Raji (cell line): ENCODE measurements around the gene CWC27.

Source experiments
- POLR2A ChIP-seq: IDR thresholded peaks from 2 replicates; pipeline ENCODE4 v1.6.1; 2011; ENCODE audit warnings: low read depth, low read length, control low read depth; ENCODE audit not compliant: insufficient read depth

Gene CWC27

DNA sequence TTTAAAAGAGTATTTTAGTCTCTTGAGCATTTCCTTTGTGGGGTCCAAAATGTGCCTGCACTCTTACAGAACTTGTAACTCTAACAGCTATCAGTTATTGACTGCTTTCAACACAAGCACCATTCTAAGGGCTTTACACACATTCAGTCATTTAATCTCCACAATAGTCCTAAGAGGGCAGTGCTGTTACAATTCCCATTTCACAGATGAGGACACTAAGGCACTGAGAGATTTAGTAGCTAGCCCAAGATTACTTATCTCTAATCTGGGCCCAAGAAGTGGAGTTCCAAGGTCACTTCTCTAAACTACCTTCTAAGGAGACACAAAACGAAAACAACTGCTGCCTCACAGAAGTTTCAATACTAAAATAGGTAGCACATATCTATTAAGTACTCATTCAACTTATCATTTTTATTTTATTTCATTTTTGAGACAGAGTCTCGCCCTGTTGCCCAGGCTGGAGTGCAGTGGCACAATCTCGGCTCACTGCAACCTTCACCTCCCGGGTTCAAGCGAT lies 275.2 kb downstream of the CWC27 start:
- no peak for TF ChIP-seq POLR2A

DNA sequence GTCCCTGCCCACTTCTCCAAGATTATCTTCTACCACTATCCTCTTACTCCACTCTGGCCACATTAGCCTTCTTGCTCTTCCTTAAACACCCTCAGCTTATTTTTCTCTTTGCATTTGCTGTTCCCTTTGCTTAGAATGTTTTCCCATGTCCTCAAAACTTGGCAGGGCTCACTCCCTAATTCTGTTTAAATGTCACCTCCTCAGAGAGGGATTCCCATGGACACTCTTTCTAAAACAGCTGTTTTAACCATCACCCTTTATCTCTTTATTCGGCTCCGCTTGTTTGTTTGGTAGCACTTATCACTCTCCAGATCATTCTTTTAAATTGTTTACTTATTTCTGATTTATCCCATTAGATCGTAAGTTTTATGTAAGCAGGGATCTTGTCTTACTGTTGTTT lies 278.5 kb downstream of the CWC27 start:
- no peak for TF ChIP-seq POLR2A

DNA sequence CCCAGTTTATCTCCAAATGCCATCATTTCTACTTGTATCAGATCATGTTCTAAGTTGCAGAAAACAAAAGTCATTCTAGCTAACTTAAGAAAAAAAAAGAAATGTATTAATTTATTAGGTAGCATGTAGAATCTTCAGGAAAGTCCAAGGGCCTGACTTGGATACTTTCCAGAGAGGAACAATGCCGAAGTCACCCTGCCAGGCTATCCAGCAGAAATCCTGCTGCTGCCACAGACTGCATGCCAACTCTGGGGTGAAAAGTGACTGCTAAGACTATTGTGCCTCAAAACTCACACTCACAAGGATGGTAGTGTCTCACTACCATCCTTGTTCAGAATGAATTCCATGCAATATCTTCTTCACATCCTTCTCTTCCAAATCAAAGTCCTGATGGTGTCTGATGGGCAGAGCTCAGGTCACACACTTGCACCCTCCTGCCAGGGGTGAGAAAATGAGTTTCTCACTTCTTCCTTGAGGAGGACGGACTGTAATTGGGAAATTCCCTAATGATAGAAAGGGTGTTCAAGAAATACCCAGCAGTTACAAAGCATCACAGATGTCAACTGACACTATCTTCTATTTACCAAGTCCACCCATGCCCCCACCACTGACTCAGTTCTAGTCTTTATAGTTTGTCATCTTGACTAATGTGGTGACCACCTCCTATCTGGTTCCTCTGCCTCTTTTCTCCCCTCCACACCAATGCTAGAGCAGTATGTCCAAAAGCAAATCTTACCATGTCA lies 279.4 kb downstream of the CWC27 start:
- TF ChIP-seq POLR2A = no peak

DNA sequence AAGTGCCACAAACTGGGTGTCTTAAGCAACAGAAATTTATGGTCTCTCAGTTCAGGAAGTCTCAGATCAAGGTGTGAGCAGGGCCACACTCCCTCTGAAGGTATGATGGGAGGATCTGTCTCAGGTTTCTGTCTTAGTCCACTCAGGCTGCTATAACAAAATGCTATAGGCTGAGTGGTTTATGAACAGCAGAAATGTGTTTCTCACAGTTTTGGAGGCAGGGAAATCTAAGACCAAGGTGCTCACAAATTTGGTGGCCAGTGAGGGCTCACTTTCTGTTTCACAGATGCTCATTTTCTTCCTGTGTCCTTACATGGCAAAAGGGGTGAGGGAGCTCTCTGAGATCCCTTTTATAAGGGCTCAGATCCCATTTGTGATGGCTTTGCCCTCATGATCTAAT lies 281.4 kb downstream of the CWC27 start:
- no peak for TF ChIP-seq POLR2A

DNA sequence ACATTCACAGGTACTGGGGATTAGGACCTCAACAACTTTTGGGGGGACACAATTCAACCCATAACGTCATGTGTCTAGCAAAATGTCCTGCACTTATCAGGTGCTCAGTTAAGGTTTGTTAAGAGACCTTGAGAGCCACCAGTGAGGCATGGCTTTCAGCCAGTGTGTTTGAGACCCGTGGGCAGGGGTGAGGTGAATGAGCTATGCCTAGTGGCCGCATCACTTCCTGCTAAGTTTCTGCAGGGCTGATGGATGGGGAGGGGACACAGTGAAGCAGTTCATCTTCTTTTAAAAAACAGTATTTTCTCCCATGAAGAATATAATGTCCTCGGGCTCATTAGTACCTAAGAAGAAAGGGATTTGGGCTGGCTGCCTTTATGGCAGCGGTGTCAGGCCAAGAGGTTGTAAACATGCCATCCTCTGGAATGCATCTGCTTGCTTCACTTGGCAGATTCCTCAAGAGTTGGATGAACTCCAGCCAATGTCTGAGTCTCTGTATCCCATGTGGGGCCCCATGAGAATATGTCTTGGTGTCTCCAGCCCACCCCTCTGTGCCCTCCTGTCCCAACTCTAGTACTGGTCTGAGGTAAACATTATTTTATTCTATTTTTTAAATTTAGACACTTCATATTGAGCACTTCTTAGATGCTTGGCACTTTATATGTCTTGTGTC lies 282.2 kb downstream of the CWC27 start:
- no peak for TF ChIP-seq POLR2A

DNA sequence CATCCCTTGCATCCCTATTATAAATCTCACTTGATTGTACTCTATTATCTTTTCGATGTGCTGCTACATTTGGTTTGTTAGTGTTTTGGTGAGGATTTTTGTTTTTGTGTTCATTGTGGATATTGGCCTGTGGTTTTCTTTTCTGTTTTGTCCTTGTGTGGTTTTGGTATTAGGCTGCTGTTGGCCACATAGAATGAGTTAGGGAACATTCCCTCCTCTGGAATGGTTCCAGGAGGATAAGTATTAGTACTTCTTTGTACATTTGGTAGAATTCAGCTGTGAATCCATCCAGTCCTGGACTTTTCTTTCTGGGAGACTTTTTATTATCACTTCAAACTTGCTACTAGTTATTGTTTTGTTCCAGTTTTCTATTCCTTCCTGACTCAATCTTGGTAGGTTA lies 287.2 kb downstream of the CWC27 start:
- TF ChIP-seq POLR2A = no peak

DNA sequence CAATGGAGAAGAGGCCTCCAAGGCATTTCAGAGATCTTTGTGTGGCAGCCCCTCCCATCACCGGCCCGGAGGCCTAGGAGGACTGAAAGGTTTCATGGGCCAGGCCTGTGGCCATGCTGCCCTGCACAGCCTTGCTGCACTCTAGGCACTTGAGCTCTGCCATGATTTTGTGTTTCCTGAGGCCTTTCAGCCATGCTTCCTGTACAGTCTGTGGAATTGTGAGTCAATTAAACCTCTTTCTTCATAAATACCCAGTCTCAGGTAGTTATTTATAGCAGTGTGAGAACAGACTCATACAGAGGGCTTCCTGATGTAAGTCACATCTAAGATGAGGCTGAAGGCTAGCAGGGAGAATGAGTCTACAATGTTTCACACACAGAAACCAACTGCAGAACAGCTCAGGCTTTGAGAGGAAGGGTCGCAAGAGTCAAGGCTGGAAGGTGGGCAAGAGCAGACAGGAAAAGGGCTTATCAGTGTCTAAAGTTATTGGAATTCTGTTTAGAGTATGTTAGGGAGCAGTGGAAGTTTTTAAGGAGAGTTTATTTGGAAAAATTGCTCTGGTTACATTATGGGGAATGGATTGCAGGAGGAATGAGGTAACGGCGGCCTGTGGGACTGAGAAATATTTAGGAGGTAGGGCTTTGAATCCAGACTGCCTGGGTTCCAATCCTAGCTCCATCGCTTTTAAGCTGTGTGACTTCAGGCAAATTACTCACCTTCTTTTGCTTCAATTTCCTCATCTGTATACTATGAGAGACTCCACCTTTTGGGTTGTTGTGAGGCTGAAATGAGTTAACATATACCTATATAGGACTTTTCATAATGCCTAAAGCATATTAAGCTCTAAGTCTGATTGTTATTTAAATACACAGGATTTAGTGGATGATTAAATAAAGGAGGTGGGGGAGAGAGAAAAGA lies 291.2 kb downstream of the CWC27 start:
- TF ChIP-seq POLR2A = no peak

DNA sequence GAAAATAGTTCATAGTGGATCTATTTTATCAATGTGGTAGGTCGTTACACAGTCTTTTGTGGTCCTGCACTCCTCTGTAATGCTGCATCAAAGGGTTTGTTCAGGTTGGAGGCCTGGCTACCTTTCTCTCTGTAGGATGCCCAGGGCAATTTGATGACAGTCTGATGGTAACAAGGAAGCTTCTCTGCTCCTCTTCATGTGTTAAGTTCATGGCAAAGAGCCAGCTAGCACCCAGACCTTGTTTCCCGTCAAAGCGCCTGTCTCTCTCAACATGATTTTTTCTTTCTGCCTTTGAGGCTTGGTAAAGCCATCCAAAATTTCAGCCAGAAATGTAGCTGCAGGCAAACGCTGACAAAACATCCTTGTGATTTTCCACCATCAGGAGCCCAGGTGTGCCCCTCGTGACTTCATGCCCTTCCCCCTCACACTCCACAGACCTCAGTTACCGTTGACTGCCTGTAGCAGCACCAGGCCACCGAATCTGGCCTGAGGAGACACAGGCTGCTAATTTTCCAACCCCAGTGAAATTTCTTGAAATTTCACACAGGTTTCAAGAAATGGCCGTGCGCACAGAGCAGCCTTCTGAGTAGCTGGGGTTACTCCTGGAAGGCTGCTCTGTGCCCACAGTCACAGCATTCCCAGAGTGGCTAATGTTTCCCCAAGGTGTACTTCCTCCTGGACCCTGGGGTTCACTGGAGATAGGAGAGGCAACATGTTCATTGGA lies 292.7 kb downstream of the CWC27 start:
- no peak for TF ChIP-seq POLR2A

DNA sequence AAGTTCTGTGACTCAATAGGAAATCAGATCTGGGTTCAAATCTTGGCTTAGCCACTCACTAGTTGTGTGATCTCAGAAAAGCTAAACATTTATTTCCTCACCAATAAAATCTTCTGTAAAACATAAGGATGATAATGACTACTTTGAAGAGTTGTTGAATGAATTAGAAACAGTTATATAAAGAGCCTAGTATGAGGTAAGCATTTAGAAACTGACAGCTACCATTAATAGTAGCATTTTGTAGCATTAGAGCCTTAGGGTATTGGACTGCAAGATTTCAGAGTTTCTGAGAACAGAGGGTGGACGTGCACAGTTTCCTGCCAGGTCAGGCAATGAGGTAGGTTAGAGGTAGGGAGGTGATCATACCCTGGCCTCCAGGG lies 293.2 kb downstream of the CWC27 start:
- TF ChIP-seq POLR2A = no peak

DNA sequence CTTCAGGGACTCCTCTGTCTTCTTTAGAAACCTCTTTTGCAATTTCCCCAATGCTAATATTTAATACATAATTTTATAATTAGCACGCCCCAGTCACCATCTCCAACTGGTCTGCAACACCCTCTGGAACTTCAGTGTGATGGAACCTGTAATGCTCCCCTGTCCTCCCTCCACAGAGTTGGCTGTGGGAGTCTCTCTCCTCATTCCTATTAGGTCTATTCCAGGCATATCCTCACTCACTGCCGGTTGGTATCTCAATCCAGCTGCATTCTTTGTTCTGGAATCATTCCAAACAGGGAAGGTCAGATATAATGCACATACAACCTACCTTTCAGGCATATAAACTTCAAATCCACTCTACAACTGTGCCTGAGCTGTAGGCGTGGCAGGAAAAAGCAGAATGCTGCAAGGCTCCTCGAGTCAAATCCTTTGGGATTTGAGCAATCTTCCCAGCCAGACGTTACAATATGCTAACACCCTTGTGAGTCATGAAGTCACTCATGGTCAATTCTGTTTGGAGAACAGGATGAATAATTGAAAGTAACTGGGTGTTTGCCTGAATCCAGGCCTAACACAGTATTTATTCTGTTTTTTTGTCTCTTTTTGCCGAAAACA lies 293.8 kb downstream of the CWC27 start:
- TF ChIP-seq POLR2A = no peak

DNA sequence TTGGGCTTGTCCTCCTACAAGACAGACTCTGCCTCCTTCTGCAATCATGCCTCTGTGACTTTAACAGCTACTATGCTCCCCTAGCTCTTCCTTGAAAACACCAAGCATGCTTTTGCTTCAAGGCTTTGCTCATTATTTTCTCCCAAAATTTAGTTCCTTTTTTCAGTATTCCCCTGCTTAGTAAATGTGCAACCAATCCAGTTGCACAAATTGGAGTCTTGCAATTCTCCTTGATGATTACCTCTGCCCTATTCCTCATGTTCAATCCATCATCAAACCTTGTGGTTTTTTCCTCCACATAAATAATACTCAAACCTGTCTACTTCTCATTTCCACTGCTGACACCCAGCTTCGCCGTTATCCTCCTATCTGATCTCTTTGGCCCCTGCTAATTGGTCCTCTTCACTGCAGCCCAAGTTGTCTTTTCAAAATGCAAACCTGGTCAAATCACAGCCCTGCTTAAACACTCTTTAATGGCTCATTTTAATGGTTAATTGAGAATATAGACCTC lies 296.3 kb downstream of the CWC27 start:
- TF ChIP-seq POLR2A = no peak

DNA sequence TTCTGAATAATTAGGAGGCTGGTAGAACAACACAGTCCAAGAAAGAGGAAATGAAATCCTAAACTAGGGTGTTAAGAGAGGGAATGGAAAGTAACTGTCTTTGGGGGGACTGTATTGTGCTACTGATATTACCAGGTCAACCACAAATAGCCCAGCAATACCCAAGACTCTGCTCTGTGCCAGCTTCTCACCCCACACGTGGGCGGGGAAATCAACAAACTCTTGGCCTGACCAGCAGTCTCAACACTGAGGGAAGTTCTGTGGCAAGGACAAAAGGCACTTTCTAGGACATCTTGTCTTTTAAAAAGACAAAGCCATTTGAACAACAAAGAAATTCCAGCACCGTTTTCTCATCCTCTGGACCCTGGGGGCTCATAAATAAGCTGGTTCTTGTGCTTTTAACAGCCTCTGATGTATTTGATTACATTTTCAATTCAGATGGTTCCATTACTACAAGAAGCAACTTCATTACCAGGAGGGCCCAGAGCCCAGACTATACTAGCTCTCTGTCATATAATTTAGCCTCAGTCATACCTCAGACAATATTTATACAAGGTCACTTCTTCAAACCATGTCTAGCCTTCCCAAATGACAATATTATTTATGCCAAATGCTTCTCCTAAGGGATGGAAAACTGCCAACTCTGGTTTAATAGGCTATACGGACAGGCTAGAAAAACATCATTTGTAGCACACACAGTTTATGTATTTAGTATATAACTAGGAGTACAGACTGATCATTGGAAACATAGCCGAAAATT lies 297.8 kb downstream of the CWC27 start:
- no peak for TF ChIP-seq POLR2A

DNA sequence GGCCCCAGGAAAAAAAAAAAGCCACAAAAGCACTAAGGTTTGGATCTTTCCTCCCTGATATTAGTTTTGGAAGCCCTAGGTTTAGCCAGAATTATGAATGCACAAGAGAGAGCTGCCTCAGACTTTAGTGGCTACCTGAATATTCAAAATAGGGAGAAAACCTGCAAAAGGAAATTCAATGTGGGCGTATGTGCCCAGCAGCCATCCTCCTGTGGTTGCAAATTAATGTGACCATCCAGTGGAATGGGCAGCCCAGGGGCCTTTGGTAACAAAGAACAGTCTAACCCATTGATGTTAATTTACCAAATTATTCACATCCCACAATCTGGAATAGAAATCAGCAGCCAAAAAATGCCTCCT lies 298.4 kb downstream of the CWC27 start:
- TF ChIP-seq POLR2A = no peak
